Measurements from ENCODE around the gene LRP6.

GRCh38 chr12:12206776-12207388, 60.0 kb downstream of the LRP6 start:
- TF ChIP-seq POLR2AphosphoS5 (IDR thresholded peaks at IDR 0.05; ENCODE audit: low read depth, low read length) (no peak), TAF1 (IDR thresholded peaks at IDR 0.05; ENCODE audit: borderline replicate concordance, low read depth, low read length) (no peak)

Measured in GM12892 (cell line).